Gastrocnemius medialis (tissue), 4 donors: Measurements from ENCODE around the gene CACNA1S.

ENCODE experiments used
- POLR2A ChIP-seq, 2 donors: fragments of 450-650 bp; IDR thresholded peaks; one replicate each; pipeline ENCODE4 v1.6.1; 2017; ENCODE audit warnings: antibody characterized with exemption in 2 of 2, mild to moderate bottlenecking in 2 of 2, moderate library complexity in 2 of 2
- TF ChIP-seq, protein P1 (sequence below), 5 experiments: fragments of 450-650 bp in 3 of 5; fragments of 200-600 bp in 2 of 5; sonication (generic) in 2 of 5; IDR thresholded peaks in 4 of 5; conservative IDR thresholded peaks in 1 of 5; 1 replicate in 4 of 5; 2 replicates in 1 of 5; pipeline ENCODE4 v1.5.1; 2016 to 2019; ENCODE audit warnings: antibody characterized with exemption in 5 of 5, mild to moderate bottlenecking in 3 of 5, moderate library complexity in 3 of 5

DNA sequence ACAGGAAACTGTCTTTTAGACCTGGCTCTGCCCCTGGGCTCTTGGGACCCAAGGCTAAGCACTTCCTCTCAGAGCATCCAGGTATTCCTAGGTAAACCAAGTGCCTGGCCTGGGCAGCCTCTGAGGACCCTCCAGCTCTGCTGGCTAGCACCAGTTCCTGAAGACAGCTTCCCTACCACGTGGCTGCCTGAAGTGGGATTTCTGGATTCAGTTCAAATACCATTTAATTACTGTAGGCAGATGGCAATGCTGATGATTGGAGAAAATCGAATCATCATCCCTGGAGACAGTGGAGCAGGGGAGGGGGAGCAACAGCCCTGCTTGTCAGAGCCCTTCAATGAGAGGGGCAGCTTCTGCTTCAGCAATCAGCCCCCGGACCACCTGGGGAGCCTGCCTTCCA is 100.6 kb downstream of the CACNA1S start:
- TF ChIP-seq, protein P1, sequence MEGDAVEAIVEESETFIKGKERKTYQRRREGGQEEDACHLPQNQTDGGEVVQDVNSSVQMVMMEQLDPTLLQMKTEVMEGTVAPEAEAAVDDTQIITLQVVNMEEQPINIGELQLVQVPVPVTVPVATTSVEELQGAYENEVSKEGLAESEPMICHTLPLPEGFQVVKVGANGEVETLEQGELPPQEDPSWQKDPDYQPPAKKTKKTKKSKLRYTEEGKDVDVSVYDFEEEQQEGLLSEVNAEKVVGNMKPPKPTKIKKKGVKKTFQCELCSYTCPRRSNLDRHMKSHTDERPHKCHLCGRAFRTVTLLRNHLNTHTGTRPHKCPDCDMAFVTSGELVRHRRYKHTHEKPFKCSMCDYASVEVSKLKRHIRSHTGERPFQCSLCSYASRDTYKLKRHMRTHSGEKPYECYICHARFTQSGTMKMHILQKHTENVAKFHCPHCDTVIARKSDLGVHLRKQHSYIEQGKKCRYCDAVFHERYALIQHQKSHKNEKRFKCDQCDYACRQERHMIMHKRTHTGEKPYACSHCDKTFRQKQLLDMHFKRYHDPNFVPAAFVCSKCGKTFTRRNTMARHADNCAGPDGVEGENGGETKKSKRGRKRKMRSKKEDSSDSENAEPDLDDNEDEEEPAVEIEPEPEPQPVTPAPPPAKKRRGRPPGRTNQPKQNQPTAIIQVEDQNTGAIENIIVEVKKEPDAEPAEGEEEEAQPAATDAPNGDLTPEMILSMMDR (IDR thresholded peaks at IDR 0.05 in 4 of 5, conservative IDR thresholded peaks at IDR 0.05 in 1 of 5), result no peak
- no peak for TF ChIP-seq POLR2A (IDR thresholded peaks at IDR 0.05)
